Thyroid gland (tissue), 4 donors: ENCODE data around the gene TRIM7.

ENCODE experiments used
- CTCF ChIP-seq, 6 experiments: fragments of 200-600 bp in 3 of 6; fragments of 450-650 bp in 3 of 6; sonication (generic) in 3 of 6; IDR thresholded peaks; one replicate each; pipeline ENCODE4 v1.5.1; 2016 to 2019; ENCODE audit warnings: antibody characterized with exemption in 6 of 6, mild to moderate bottlenecking in 2 of 6, inconsistent platforms in 1 of 6, moderate library complexity in 1 of 6
- POLR2A ChIP-seq, 2 donors: fragments of 450-650 bp; IDR thresholded peaks; one replicate each; pipeline ENCODE4 v1.6.1; 2017; ENCODE audit warnings: antibody characterized with exemption in 2 of 2, mild to moderate bottlenecking in 2 of 2, moderate library complexity in 1 of 2

GRCh38 chr5:181198106-181198685, 6.8 kb downstream of the TRIM7 start:
- TF ChIP-seq CTCF (IDR thresholded peaks at IDR 0.05) (no peak), POLR2A (IDR thresholded peaks at IDR 0.05) (no peak)
